ENCODE data around the gene SPDEF.

DNA sequence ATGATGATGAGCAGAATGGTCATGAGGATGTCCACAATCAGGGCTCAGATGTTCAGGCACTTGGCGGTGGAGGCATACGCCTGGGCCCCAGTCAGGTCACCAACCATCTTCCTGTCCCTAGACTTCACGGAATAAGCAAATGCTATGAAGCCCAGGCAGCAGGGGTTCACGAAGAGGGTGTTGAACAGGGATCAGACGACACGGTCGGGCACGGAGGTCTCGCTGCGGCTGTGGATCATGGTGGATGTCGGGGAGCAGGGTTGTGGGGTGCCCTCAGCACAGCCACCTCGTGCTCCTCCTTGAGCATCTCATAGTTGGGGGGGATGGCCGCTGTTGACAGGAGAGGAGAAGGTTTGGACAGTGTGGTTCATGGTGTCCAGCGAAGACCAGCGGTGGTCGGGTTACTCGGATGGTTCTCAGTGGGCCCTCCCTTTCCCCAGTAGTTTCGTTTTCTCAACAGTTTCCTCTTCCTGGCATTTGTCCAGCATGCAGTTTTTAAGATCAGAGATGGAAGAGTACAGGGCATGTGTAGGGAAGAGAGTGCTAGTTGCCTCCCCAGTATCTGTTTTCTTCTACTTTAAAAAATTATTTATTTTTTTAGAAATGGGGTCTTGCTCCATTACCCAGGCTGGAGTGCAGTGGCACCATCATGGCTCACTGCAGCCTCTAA, 20.3 kb upstream of the SPDEF start:
- TF ChIP-seq, protein P1, sequence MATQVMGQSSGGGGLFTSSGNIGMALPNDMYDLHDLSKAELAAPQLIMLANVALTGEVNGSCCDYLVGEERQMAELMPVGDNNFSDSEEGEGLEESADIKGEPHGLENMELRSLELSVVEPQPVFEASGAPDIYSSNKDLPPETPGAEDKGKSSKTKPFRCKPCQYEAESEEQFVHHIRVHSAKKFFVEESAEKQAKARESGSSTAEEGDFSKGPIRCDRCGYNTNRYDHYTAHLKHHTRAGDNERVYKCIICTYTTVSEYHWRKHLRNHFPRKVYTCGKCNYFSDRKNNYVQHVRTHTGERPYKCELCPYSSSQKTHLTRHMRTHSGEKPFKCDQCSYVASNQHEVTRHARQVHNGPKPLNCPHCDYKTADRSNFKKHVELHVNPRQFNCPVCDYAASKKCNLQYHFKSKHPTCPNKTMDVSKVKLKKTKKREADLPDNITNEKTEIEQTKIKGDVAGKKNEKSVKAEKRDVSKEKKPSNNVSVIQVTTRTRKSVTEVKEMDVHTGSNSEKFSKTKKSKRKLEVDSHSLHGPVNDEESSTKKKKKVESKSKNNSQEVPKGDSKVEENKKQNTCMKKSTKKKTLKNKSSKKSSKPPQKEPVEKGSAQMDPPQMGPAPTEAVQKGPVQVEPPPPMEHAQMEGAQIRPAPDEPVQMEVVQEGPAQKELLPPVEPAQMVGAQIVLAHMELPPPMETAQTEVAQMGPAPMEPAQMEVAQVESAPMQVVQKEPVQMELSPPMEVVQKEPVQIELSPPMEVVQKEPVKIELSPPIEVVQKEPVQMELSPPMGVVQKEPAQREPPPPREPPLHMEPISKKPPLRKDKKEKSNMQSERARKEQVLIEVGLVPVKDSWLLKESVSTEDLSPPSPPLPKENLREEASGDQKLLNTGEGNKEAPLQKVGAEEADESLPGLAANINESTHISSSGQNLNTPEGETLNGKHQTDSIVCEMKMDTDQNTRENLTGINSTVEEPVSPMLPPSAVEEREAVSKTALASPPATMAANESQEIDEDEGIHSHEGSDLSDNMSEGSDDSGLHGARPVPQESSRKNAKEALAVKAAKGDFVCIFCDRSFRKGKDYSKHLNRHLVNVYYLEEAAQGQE (IDR thresholded peaks at IDR 0.05; ENCODE audit: low read depth): no peak
- TF ChIP-seq EP300 (IDR thresholded peaks at IDR 0.05; ENCODE audit: borderline replicate concordance) (no peak), MAX (IDR thresholded peaks at IDR 0.05) (no peak), YY1 (IDR thresholded peaks at IDR 0.05; ENCODE audit: low read depth) (no peak), CREB1 (IDR thresholded peaks at IDR 0.05; ENCODE audit: low read depth) (no peak), RAD21 (IDR thresholded peaks at IDR 0.05; ENCODE audit: low read depth) (no peak), EGR1 (IDR thresholded peaks at IDR 0.05) (no peak), TEAD4 (IDR thresholded peaks at IDR 0.05) (no peak), TAF1 (IDR thresholded peaks at IDR 0.05; ENCODE audit: low read depth) (no peak), TCF12 (IDR thresholded peaks at IDR 0.05; ENCODE audit: low read depth) (no peak)
